Stimulated activated CD4-positive, alpha-beta T cell treated with anti-CD3 and anti-CD28 coated beads, TNF-alpha, amount 100 ng/mL, for 4 hours (primary cell): ENCODE data around the gene PRICKLE3.

Source experiments
- DNase-seq, 3 experiments: peaks; one replicate each; pipeline ENCODE4 v3.0.0-alpha.2; 2020; ENCODE audit warnings: low read depth in 3 of 3

The PRICKLE3 gene

DNA sequence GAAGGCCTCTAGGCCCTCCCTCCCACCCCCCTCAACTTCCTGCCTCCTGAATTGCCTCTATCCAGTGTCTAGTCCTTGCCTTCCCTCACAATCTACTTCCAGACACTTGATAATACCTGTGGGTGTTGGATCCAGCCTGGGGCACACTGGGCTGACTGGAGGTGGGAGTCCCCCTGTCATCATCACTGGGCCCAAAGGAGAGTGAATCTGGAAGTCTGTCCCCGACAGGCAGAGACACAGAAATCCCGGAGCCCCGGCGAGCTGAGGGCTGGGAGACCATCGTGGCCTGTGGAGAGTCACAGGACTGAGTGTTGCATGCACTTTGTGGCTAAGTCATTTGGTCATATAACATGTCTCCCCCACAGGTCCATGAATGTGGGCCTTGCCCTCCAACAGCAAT lies 22.2 kb upstream of the PRICKLE3 start:
- no peak for DNase-seq

- DNase-seq = no peak
These were observed 20.4 kb upstream of the PRICKLE3 start for GRCh38 chrX:49206543-49206942.

GRCh38 chrX:49205443-49205842 lies 19.3 kb upstream of the PRICKLE3 start:
- DNase-seq = no peak

DNA sequence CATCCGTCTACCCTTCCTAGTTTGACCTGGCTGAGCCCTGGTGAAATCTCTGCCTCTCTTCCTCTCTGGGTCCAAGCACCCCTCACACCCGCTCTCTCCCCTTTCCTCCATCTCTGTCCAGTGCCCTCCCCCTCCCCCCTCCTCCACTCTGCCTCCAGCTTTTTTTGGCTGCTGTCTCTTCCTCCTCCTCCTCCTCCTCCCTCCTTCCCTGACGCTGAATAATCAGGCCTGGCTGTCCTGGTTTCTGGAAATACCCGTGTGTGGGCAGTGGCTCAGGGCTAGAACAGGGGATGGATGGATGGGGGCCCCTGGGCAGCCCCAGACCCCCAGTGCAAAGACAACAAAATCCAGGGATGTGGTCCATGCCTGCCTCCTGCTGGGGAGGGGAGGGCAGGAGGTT lies 18.5 kb upstream of the PRICKLE3 start:
- no peak for DNase-seq

- DNase-seq = no peak
These were observed 17.8 kb upstream of the PRICKLE3 start for GRCh38 chrX:49204017-49204416.

DNA sequence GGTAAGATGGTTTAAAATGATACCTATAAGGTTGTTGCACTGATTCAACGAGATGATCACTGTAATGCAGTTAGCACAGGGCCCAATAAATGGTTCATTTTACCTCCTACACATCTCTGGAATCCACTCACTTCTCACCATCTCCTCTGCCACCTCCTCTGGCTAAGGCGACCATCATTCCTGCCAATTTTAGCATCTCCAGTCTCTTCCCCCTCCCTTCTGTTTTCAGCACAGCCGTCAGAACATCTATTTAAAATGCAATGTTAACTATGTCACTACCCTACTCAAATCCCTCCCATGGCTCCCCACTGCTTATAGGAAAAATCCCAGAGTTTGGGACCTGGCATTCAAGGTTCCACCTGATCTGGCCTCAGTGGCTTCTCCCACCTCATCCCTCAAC lies 17.4 kb upstream of the PRICKLE3 start:
- no peak for DNase-seq

DNA sequence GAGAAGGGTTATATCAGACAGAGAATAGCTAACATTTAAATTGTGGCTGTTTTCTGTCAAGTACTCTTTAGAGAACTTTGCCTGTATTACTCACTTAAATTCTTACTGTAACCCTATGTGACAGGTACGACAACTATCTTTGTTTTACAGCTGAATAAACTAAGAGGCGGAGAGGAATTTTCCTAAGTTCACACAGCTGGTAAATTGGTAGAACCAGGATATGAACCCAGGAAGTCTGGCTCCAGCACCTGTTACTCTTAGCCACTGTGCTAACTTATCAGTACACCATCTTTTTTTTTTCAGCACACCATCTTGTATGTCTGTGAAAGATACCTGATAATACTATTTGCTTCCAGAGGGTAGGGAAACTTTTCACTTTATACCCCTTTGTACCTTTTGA lies 15.8 kb upstream of the PRICKLE3 start:
- DNase-seq = no peak

DNA sequence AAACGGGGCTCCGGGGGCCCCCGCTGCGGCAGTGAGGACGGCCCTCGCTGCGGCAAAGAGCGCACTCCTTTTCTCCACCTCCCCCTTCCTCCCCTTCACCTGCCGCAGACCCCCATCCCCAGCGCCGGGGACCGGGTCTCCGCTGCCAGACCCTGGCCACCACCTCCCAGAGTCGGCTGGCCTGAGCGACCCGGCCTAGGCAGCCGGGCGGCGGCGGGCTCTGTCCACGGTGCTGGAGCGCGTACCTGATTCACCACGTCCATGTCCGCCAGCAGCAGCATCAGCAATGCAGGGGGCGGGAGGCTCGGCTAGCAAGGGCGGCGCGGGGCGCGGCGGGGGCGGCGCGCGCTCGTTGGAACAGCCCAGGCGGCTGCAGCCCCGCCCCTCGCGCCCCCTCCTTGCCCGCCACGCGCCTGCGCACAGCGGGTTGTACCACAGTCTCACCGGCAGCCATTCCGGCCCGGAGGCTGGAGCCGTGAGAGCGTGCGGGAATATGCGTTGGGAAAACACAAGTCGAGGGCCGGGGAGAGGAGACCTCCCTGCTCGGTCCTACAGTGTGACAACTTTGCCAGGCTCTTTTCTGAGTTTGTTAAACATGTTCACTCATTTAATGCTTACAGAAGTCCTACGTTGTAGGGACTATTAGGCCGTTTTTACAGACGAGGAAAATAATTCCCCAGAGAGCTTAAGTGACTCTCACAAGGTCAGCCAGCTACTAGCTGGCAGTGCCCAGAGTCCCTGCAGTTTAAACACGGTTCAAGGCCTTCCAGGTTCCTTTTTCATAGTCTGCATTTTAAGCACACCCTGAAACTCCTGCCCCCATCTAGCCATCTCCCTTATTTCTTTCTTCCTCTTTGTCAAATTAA lies 14.0 kb upstream of the PRICKLE3 start, which contains the start of gene SYP:
Gene SYP, minus strand, starts transcription at position 288 of the 866 bp plus-strand sequence. Its CDS starts 7 bp downstream, at position 281.
- DNase-seq = peak; percentile 74 to 81 (median 78)

GRCh38 chrX:49199315-49199595 lies 13.1 kb upstream of the PRICKLE3 start:
- DNase-seq = no peak

DNA sequence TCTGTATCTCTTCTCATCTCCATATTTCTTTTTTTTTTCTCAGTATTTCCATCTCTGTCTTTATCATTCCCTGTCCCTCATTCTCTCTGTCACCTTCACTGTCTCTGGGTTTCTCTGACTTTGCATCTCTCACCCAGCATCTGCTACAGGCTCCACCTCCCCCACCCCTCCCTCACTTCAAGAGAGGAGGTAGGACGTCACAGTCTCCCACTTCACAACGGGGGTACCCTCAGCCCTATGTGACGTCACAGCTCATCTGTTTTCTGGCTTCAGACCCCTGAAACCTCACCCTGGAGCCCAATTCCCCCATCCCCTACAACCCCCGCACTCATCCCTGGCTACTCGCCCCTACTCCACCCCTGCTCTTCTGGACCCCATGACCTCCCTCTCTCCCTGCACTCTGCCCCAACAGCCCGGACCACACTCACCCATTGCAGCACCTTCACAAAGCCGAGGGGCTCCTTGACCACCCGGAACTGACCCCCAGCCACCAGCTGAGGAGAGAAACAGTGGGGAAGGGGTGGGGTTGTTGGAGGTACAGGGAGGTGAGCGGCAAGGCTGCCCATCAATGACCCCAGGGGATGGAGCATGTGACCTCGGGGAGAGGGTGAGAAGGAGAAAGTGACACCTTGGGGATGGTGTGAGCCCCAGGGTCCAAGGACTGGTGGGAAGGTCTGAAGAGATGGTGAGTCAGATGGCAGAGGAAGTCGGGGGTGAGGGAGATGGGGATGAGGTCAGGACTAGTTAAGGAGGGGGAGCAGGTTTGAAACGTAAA lies 12.6 kb upstream of the PRICKLE3 start:
- DNase-seq = no peak

GRCh38 chrX:49197543-49198087 lies 11.4 kb upstream of the PRICKLE3 start:
- DNase-seq = no peak

DNA sequence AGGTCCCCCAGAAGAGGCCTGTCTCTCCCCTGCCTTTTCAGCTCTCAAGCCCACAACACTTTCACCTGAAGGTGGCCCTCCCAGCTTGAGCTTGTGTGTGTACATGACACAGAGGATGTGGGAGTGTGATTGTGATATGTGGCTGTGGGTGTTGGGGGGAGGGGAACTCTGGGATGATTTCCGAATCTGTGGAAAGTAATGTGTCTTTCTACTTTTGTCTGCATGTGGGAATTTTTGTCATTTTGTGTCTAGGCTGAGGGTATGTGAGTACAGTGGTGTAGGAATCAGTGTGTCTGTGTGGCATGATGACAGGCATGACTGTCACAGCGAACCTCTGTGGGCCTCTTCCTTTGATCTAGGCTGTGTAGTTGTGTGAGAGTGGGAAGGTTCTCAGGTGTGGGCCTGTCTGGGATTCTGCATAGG lies 7.4 kb upstream of the PRICKLE3 start:
- DNase-seq = no peak

DNA sequence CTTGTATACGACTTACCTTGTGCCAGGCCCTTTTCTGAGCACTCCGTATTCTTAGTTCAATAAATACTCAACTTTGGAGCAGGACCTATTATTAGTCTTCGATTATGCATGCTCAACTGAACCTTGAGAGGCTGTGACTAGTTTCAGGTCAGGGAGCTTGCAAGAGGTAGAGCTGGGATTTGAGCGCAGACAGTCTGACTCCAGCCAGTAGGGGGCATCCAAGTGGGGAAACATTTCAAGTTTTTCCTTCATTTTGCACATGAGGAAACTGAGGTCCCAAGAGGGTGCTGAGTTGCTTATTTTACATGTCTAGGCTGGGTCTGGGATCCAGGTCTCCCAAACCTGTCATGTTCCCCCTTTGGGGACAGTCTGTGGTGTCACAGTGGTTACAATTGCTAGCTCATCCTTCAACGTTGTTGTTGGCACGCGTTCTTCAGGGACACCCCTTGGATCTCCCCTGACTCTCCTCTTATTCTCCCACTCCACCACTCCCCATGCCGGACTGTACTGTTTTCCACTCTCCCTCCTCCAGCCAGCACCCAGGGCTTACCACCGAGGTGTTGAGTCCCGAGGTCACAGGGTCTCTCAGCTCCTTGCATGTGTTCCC lies 6.7 kb upstream of the PRICKLE3 start:
- no peak for DNase-seq

DNA sequence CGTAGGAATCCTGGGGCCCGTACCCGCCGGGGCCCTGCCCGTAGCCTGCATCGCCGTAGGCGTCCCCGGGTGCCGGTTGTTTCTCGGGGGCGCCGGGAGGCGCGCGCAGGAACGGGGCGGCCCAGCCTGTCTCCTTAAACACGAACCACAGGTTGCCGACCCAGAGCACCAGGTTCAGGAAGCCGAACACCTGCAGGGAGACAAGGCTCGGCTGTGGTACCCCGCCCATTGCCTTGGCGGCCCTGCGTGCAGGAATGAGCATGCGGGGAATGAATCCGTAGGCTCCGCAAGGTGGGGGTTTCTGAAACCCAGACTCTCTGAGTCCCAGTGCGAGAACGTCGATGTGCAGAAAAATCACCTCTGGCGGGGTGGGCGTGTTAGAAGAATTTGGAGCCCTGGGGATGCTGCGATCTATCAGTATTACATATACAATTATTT lies 5.4 kb upstream of the PRICKLE3 start:
- DNase-seq = no peak

DNA sequence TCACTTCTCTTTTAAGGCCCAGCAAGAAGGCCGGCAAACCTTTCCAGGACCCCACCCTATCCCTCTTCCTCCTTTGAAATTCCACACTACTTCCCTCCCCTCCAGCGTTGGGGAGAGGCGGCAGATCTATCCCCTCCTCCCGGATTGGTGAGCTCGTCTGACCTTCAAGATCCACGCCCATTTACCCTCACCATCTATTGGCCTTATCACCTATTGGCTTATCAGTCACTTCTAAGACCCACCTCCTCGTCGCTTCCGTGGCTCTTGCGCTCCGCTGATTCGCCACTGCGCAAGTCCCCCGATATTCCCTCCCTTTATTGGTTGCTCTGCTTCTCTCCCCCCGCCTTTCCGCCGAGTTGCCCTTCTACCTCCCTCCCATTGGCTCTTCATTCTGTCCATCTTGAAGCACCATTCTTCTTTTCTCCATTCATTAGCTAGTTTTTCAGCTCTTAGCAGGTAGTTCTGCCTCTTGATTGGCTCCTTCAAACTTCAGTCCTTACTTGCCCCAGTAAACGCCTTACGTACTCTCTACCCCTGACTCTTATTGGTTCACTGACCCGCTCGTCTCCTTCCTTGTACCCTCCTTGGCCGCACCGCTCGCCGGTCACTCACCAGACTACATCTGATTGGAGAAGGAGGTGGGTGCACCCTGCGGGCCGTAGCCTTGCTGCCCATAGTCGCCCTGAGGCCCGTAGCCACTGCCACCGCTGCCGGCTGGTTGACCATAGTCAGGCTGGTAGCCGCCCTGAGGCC lies 4.8 kb upstream of the PRICKLE3 start:
- peak in 2 of 3 experiments; percentile 65 to 71 for DNase-seq

GRCh38 chrX:49189606-49190005 lies 3.4 kb upstream of the PRICKLE3 start:
- no peak for DNase-seq

- DNase-seq = no peak
These were observed 2.4 kb upstream of the PRICKLE3 start for GRCh38 chrX:49188468-49189076.

- no peak for DNase-seq
These were observed 1.4 kb upstream of the PRICKLE3 start for GRCh38 chrX:49187526-49187925.

- no peak for DNase-seq
These were observed 838 bp upstream of the PRICKLE3 start for GRCh38 chrX:49187028-49187394.

DNA sequence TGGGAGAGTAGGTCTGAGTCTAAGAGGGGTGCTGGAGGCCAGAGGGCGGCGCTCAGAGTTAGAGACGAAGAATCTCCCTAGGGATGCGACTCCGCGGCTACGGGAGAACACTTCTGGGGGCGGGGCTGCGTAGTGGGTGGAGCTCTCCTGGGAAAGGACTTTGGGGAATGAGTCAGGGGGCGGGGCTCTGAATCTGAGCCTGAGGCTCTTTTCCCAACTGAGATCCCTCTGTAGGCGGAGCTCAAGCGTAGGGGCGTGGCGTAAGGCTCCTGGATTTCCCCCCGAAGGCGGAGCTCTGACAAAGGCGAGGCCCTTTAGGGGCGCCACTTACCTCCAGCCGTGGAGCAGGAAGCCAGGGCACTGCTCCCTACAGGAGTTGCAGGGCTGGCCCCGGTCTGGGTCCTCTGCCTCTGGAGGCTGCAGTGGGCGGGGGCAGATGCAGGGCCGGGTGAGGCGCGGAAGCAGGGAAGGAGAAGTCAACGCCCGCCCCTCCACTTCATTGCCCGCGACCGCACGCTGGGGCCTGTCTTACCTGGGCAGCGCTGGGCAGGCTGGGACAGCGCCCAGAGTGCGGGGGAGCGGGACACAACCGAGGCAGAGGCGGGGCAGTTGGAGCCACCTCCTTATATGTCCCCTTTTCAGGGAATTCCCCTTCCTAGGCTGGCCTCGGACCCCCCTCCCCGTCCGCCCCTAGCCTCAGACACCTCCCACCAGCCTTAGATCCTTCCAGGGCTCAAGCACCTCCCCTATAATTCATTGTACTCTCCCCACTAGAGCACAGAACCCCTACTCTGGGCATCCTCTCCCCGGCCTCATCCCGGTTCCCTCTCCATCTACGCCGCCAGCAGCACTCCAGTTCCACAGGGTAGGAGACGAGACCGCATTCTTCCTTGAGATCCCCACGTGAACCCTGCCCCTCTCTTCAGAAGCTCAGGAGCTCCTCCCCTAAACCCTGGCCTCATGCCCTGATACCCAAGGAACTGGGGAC lies 1.6 kb downstream of the PRICKLE3 start:
- DNase-seq = no peak
